ENCODE measurements around the gene TPD52L1. TPM values are rescaled to one million over a fixed set of nuclear protein-coding genes. Genes with fewer than 3 reads are reported as not detected.
"Not testable (repeated sequence)": the region's sequence is repeated elsewhere in the genome, so short reads cannot be mapped to it uniquely, and the experiment has no call there.

TPD52L1 gene
- total and polyA plus RNA-seq, 2 experiments from 2014 or later = 171 to 182 TPM

GRCh38 chr6:125279961-125280360, 126.4 kb downstream of the TPD52L1 start:
- Histone ChIP-seq H2AFZ (no peak overlapping the region), H3K4me2 (no peak overlapping the region), H3K9me3 (ENCODE audit: low read depth) (no peaks in the 10 kb centered on the region), H3K27me3 (no peaks in the 10 kb centered on the region), H3K79me2 (peaks cover 18% of the 10 kb centered on the region), H3K4me3 (no peak overlapping the region), H3K27ac (no peak overlapping the region), H3K4me1 (ENCODE audit: insufficient read depth) (no peaks in the 10 kb centered on the region), H3K9me2 (replicated peaks; ENCODE audit: insufficient read depth) (no peaks in the 10 kb centered on the region), H3K36me3 (replicated peaks; ENCODE audit: insufficient read depth, low read depth) (no peaks in the 10 kb centered on the region), H4K20me1 (ENCODE audit: insufficient read depth, poor library complexity, severe bottlenecking) (no peaks in the 10 kb centered on the region)
- over 99% methylated on average over 7 of the region's 7 CpGs for WGBS (ENCODE audit: low lambda C conversion rate, missing lambda C conversion rate)
- TF ChIP-seq CTCF (IDR thresholded peaks at IDR 0.05; ENCODE audit: poor library complexity) (no peak), EZH2 (IDR thresholded peaks at IDR 0.05; ENCODE audit: borderline replicate concordance) (no peak), EZH2phosphoT487 (IDR thresholded peaks at IDR 0.05; ENCODE audit: low read depth, severe bottlenecking, unreplicated experiment) (no peak)
- DNase-seq (ENCODE audit: low spot score) = no peak

- H3K9me3 ChIP-seq (ENCODE audit: low read depth); H2AFZ ChIP-seq; H3K27ac ChIP-seq; DNase-seq (ENCODE audit: low spot score); H4K20me1 ChIP-seq (ENCODE audit: insufficient read depth, poor library complexity, severe bottlenecking); H3K27me3 ChIP-seq; H3K4me3 ChIP-seq; H3K9me2 ChIP-seq (replicated peaks; ENCODE audit: insufficient read depth); H3K4me1 ChIP-seq (ENCODE audit: insufficient read depth); H3K4me2 ChIP-seq; H3K36me3 ChIP-seq (replicated peaks; ENCODE audit: insufficient read depth, low read depth): not testable (repeated sequence)
- WGBS (ENCODE audit: low lambda C conversion rate, missing lambda C conversion rate) = 85% methylated on average over 11 of the region's 11 CpGs
- peaks cover 22% of the 10 kb centered on the region for H3K79me2 ChIP-seq
These were observed 126.9 kb downstream of the TPD52L1 start for GRCh38 chr6:125280370-125281035.

GRCh38 chr6:125282470-125282869, 128.9 kb downstream of the TPD52L1 start:
- not testable (repeated sequence) for H2AFZ ChIP-seq; H3K4me2 ChIP-seq; H4K20me1 ChIP-seq (ENCODE audit: insufficient read depth, poor library complexity, severe bottlenecking); H3K9me3 ChIP-seq (ENCODE audit: low read depth); H3K27me3 ChIP-seq; H3K27ac ChIP-seq; H3K9me2 ChIP-seq (replicated peaks; ENCODE audit: insufficient read depth); H3K4me3 ChIP-seq; H3K36me3 ChIP-seq (replicated peaks; ENCODE audit: insufficient read depth, low read depth); DNase-seq (ENCODE audit: low spot score); H3K4me1 ChIP-seq (ENCODE audit: insufficient read depth)
- WGBS (ENCODE audit: low lambda C conversion rate, missing lambda C conversion rate) = 98% methylated on average over 3 of the region's 3 CpGs
- H3K79me2 ChIP-seq = peaks cover 33% of the 10 kb centered on the region

- H4K20me1 ChIP-seq (ENCODE audit: insufficient read depth, poor library complexity, severe bottlenecking) = no peaks in the 10 kb centered on the region
- no peaks in the 10 kb centered on the region for H3K27me3 ChIP-seq
- 97% methylated on average over 1 of the region's 1 CpG for WGBS (ENCODE audit: low lambda C conversion rate, missing lambda C conversion rate)
- no peaks in the 10 kb centered on the region for H3K36me3 ChIP-seq (replicated peaks; ENCODE audit: insufficient read depth, low read depth)
- H3K4me1 ChIP-seq (ENCODE audit: insufficient read depth) = no peaks in the 10 kb centered on the region
- peaks cover 7% of the 10 kb centered on the region for H3K9me3 ChIP-seq (ENCODE audit: low read depth)
- H3K79me2 ChIP-seq = peaks cover 33% of the 10 kb centered on the region
- no peak for TF ChIP-seq EZH2 (IDR thresholded peaks at IDR 0.05; ENCODE audit: borderline replicate concordance)
- no peak for TF ChIP-seq EZH2phosphoT487 (IDR thresholded peaks at IDR 0.05; ENCODE audit: low read depth, severe bottlenecking, unreplicated experiment)
- no peak for TF ChIP-seq CTCF (IDR thresholded peaks at IDR 0.05; ENCODE audit: poor library complexity)
- H3K27ac ChIP-seq = no peak overlapping the region
- no peaks in the 10 kb centered on the region for H3K9me2 ChIP-seq (replicated peaks; ENCODE audit: insufficient read depth)
- no peak for DNase-seq (ENCODE audit: low spot score)
- H2AFZ ChIP-seq = no peak overlapping the region
- H3K4me3 ChIP-seq = no peak overlapping the region
- H3K4me2 ChIP-seq = no peak overlapping the region
These were observed 131.8 kb downstream of the TPD52L1 start for GRCh38 chr6:125285353-125285752.

Data from hepatocyte (in vitro differentiated cells).